GM18951 (cell line): ENCODE data around the gene GPR63.
A peak's percentile ranks its signal among the peaks of the same experiment; 100 is the strongest.
"Not testable (repeated sequence)": the region's sequence is repeated elsewhere in the genome, so short reads cannot be mapped to it uniquely, and the experiment has no call there.

Source experiments
- POLR2A ChIP-seq: IDR thresholded peaks from 4 replicates; pipeline ENCODE4 v1.6.1; 2011; ENCODE audit warnings: mild to moderate bottlenecking; ENCODE audit not compliant: insufficient read length, insufficient read depth; ENCODE audit errors: extremely low read depth
- in situ Hi-C: fragments of 300-500 bp; cut with MboI; formaldehyde crosslinking; loops from one replicate; pipeline ENCODE4 v1.12.0; 2022; ENCODE audit warnings: low sequenced_read_pairs, mixed read lengths, inconsistent platforms; ENCODE audit not compliant: unreplicated experiment

The GPR63 gene, protein sequence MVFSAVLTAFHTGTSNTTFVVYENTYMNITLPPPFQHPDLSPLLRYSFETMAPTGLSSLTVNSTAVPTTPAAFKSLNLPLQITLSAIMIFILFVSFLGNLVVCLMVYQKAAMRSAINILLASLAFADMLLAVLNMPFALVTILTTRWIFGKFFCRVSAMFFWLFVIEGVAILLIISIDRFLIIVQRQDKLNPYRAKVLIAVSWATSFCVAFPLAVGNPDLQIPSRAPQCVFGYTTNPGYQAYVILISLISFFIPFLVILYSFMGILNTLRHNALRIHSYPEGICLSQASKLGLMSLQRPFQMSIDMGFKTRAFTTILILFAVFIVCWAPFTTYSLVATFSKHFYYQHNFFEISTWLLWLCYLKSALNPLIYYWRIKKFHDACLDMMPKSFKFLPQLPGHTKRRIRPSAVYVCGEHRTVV

GRCh38 chr6:96837081-96837971, at the start of gene GPR63:
GPR63 (minus strand) TSS chr6:96837477; CDS start chr6:96799731, 37,746 bp downstream.
- in situ Hi-C loops, result no loop called here
- peak; percentile 76 for TF ChIP-seq POLR2A

DNA sequence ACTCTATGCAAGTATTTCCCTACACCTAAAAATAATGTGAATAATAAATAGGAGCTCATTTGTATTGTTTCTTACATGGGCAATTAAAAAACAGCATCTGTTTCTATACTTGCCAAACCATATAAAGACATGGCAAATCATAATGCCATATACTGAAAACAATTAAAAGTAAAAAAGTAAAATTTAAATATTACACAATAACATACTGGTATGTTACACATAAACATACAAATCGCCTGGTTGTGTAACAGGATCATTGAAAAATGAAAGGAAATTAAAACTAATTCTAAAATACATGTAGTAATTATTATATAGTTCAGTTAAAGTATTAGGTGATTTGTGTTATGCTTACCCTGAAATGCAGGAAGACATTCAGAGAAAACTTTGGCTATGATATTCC, 49.2 kb upstream of the GPR63 start:
- in situ Hi-C loops, result no loop called here
- no peak for TF ChIP-seq POLR2A

DNA sequence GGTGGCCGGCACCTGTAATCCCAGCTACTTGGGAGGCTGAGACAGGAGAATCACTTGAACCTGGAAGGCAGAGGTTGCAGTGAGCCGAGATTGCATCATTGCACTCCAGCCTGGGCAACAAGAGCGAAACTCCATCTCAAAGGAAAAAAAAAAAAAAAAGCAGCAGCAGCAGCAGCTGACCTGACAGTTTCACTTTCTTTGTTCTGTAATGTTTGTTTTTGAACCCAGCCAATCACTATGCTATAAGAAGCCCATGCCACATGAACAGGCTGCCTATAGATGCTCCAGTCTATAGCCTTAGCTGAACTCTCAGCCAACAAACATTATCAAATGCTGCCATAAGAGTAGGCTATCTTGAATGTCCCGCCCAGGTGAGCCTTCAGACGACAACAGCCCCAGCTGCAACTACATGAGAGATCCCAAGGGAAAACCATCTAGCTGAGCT, 47.9 kb upstream of the GPR63 start:
- in situ Hi-C loops, result not testable (repeated sequence)

DNA sequence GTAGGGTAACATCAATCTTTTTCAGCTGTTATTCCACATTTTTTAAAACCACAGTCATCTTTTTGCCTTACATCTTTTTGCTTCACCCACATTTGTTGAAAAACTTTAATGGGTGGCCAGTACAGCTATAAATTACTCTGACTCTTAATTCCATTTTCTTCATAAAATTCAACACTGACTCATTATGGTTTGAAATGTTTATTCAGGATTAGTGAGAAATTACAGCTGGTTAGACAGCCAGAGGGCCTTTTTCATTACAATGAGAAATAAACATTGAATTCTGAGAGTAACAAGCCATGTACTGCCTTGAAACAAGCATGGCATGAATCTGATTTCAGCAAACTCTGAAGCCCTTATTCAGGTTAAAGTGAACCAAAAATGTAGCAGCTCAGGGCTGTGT, 40.9 kb upstream of the GPR63 start:
- no peak for TF ChIP-seq POLR2A
- in situ Hi-C loops, result no loop called here

- no peak for TF ChIP-seq POLR2A
- in situ Hi-C loops, result no loop called here
Measured at GRCh38 chr6:96876886-96877545, 39.7 kb upstream of the GPR63 start.

DNA sequence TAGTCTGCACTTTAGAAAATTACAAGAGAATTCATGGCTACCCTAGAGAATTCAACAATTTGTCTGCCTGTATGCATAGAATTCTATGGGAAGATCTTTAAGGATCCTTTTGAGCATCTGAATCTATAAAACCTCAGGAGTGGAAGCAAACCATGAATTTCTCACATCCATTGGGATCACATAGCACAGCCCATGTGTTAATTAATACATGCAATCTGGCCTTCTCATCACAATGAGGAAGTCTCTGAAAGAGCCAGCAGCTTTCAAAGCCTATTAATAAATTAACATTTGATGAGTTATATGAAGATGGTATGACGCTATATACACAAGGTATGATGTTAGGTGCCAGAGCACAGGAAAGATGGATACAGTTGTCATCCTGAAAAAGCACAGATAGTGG, 35.7 kb upstream of the GPR63 start:
- no peak for TF ChIP-seq POLR2A

GRCh38 chr6:96865055-96865405, 27.8 kb upstream of the GPR63 start:
- in situ Hi-C loops, result no loop called here
- TF ChIP-seq POLR2A, result no peak

More for the DNA sequence above, 35.7 kb upstream of the GPR63 start:
- in situ Hi-C loops, result no loop called here

DNA sequence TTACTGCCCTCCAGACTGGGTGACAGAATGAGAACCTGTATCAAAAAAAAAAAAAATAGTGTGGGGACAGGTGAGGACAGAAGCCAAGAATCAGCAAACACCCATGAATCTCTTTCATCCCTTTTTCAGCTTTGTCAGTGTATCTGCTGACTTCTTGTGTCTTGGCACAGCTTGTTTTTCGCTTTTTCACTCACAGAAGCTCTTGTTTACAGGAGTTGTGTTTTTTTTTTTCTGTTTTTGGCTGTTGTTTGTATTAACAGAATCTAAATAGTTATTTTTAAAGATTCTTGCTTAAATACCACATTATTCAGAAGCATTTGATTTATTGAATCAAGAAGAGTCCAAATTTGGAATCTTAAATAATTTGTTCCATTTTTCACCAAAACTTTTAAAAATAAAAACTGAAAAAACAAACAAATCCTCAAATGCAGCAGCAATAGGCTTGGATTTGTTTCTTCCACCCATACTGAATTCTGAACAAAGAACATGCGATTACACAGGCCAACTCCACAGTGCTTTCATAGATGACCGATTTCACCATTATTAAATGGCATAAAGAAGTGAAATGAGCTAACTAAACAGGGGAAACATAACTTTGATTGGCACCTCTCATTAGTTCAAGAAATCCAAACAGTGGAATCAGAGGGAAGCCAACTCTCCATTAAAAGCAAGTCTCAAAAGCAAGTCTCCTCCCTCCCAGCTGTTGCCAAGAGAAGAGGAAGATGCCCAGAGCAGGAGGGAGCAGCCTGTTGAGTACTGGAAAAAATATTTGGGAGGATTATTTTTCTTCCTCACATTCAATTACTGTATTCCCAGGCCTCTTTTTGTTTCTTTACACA, 27.2 kb upstream of the GPR63 start:
- no peak for TF ChIP-seq POLR2A
- in situ Hi-C loops, result no loop called here

GRCh38 chr6:96862560-96862959, 25.3 kb upstream of the GPR63 start:
- TF ChIP-seq POLR2A, result no peak
- in situ Hi-C loops, result no loop called here

DNA sequence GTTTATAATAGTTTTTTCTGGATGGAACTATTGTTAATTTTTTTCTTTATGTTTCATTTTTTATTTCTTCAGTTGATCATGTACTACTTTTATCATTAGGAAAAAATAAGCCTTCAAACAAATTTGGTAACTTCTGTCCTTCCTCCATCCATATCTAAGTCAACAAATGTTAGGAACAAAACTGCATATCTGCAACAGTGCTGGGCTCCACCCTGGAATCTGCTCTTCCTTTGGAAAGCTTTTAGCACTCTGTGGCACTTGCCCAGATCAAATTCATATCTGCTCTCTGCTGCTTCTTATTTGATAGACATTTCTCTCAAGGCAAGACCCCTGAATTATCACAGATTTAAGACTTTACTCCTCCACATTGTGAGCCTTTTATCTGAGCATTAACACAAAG, 24.3 kb upstream of the GPR63 start:
- in situ Hi-C loops, result no loop called here
- TF ChIP-seq POLR2A, result no peak

DNA sequence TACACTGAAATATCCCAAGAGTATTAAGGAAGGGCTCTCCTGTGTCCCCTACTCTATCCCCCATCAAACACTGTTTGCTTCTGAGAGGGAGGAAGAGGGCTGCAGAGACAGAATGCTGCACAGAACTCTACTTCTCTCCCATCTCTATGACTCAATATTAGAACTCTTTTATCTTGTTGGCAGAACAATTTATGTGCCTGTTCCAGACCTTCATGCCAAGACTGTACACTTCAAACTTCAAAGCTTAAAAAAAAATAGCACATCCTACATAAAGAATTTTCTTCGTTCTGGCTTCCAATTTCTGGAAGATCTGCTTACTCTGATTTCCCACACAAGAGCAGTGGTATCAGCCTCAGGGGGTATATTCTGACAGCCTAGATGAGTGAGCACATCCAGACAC, 19.6 kb upstream of the GPR63 start:
- TF ChIP-seq POLR2A, result no peak

DNA sequence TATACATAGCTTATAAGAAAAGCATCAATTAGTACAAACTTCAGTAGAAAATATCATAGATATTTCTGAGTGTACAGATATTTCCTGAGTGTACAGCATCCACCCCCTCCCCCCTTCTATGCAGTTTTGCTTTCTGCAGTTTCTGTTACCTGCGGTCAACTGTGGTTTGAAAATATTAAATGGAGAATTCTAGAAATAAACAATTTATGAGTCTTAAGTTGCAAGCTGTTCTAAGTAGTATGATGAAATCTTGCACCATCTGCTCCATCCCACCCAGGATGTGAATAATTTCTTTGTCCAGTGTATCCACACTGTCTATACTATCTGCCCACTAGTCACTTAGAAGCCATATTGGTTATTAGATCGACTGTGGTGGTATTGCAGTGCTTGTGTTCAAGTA, 15.8 kb upstream of the GPR63 start:
- in situ Hi-C loops, result no loop called here
- no peak for TF ChIP-seq POLR2A

More for the DNA sequence above, 19.6 kb upstream of the GPR63 start:
- in situ Hi-C loops, result no loop called here
